NOMO-1 treated with dmso at 0.1 percent for 144 hours (cell line): Measurements from ENCODE around the gene STAB2.

Experiments
- DNase-seq: peaks from one replicate; lab custom pipeline; 2025; ENCODE audit not compliant: unreplicated experiment; lab: John Stamatoyannopoulos, UW

The STAB2 gene

DNA sequence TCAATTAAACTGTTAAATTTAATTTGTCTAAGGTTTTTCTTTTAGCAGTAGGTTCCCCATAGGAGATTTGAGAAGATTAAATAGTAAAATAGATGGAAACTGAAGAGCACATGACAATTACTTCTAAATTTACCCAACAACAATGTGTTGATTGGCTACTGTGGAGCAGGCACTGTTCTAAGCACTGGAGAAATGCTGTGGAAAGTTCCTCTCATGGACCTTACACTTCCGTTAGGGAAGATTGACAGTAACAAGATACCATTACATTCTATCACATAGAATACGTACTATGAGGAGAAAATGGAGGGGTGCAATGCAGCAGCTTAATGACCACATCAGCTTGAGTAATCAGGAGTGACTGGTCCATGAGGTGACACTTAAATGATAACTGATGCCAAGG is 8.1 kb upstream of the STAB2 start:
- no peak for DNase-seq

DNA sequence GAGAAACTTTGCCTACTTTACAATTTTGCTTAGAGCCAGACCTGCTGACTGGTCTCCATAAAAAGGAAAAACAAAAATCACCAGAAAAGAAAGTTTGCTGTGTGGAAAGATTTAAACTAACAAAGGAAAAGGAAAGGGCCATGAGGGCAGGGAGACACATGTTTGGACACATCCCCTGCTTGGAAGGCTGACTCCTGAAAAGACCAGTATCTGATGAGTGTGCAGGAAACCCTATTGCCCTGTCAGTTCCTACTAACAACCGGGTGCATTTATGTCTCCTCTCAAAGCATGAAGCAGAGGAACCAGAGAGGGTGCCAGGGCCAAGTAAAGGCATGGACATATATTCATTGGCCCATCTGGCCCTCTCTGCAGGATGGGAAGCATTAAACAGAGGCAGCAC is 7.0 kb upstream of the STAB2 start:
- no peak for DNase-seq

DNA sequence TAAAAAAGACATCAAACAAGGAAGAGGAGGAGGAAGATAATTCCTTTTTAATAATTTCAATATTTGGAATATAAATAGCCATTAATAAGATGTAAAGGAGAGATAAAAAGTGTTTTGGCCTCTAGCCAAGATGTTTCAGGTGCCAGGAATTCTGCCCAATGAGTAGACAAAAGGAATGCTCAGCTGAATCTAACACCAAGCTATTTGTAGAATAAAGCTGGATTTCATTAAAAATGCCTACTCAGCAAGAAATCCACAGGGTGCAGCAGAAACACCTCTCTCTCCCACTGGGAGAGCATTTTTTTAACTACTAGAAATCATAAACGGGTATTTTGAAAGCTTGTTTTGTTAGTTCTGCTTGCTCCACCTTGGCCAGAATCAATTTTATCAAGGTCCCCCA is 4.1 kb upstream of the STAB2 start:
- no peak for DNase-seq

DNA sequence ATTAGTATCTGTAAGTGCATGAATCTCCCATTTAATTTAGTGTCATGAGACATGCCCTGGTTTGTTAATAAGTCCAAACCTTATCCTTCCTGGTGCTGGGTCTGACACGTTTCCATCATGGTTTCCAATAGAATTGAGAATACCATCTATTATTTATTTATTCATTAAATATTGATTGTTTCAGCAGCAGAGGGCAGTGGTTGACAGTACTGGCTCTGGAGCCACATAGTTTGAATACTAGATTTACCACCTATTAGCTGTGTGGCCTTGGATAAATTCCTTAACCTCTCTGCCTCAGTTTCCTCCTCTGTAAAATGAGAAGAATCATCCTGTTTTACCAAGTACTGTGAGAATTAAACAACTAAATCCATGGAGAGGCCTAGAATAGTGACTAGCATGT is 941 bp upstream of the STAB2 start:
- no peak for DNase-seq

DNA sequence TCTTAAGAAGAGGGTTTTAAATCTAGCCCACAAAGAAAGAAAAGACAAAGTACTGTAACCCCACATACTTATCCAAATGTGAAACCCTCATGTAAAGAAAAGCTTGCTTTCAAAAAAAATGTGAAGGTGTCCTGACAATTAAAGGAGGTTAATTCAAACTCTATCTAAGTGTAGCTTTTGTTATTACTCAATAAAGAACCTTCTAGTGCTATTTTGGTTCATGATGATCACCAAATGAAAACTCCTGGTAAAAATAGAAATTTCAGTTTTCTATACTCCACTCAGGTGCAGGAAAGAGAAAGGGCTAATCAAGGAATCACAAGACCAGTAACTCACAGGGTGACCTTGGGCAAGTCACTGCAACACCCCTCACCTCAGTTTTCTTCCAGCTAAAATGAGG is 1.6 kb downstream of the STAB2 start:
- no peak for DNase-seq

DNA sequence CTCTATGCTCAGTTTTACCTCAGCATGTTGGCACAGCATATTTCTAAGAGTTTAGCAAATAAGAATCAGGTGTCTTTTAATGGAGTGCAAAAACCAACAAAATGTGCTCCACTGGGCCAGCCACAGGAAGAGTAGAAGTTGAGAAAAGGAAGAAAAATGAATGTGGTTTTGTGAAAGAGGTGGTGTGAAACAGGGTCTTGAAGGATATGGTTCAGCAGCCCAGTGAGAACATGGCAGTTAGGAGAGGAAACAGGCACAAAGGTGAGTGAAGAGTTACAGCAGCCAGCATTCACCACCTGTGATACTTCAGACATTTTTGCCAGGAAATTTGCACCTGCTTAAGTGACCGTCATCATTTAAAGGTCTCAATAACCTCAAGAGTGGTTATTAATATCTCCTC is 2.4 kb downstream of the STAB2 start:
- no peak for DNase-seq

DNA sequence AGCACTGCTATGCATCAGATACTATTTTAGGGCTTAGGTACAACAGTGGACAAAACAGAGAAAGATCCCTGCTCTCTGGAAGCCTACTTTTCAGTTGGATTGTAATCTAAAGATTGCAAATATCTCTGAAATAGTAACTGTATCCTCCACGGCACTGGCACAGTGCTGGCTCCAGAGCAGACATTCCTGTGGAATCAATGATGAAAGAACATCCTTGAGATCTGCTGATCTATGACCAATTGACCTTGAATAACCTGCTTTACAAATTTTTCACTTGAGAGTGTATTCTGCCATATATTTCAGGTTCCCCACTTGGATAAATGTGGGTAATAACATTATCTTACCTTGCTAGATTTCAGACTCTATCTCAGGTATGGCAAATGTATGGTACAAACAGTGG is 3.2 kb downstream of the STAB2 start:
- no peak for DNase-seq

DNA sequence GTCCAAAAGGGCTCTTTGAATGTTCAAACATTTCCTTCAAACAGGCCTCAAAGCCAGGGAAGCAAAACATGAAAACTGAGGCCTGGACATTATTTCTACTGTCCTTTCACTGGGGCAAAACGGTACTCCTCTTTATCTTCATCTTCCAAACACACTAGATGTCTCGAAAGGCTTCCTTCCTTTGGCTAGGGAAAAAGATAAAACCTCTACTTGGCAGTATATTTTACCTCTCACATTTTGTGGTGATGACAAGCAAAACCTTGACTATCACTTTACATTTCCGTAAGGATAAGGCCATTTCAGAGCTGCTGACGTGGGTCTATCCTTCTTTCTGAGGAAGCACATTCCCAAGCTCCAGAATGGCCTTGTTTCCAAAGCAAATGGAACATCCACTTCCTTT is 9.9 kb downstream of the STAB2 start:
- no peak for DNase-seq

DNA sequence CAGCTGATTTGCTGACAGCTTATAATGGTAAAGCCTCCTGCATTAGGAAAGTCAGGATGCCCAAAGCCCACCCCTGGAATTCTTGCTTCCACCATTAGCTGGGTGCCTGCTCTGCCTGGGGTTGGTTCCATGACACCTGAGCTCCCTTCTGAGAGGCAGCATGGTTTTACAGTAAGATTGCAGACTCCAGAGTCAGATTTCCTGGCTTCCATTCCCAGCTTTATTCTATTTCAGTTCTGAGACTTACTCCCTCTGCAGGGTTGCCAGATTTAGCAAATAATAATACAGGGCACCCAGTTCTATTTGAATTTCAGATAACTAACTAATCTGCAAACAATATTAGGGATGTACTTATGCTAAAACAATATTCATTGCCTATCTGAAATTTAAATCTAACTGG is 12.2 kb downstream of the STAB2 start:
- DNase-seq: no peak

DNA sequence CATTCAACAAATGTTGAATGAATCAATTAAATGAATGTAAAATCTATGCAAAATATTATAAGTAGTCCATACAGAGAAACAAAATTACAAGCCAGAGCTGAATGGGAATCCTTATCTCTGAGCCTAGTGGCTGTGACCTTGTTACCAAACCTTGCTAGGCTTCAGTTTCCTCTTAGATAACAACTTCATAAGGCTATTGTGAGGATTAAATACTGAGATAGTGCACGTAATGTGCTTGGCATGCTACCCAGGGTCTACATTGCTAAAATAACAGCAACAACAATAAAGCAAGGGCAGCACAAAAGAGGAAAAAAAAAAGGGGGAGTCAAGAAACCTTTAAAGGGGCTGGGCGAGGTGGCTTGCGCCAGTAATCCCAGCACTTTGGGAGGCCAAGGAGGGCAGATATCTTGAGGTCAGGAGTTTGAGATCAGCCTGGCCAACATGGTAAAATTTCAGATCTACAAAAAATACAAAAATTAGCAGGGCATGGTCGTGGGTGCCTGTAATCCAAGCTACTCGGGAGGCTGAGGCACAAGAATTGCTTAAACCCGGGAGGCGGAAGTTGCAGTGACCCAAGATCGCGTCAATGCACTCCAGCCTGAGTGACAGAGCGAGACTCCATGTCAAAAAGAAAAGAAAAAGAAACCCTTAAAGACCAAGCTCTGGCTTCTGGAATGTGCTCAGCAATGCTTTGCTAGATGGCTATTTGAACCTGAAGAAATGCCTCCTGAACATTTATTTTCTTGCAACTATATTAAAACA is 14.1 kb downstream of the STAB2 start:
- no peak for DNase-seq

DNA sequence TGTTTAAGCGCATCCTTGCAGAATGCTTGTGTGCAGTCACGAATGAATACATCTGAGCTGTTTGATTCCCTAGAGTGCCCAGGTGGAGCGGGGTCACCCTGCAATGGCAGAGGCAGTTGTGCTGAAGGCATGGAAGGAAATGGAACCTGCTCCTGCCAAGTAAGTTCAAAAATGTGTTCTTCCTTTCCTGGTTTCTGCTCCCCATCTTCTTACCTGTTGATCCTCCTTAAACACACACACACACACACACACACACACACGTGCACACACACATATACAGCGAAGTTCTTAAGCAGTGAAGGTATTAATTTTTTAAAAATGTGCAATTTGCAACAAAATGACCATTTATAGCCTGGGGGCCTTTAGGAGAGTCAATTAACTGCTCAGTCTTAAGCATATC is 33.3 kb downstream of the STAB2 start:
- DNase-seq: no peak

DNA sequence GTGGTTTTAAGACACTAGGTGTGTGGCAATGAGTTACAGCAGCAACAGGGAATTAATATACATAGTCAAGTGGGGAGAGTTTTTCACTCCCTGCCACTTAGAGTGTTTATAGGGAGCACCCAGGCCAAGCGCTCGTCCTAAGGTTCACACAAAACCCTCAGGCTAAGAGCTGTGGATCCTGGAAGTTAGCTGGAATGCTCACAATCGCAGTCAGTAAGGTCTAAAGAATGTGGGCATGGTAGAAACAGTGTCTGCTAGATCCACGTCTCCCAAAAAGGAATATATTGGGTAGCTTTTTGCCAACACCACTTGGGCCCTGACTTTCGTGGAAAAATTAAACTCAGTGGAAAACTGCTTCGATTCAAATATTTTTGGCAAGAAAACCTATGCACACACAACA is 36.6 kb downstream of the STAB2 start:
- no peak for DNase-seq

DNA sequence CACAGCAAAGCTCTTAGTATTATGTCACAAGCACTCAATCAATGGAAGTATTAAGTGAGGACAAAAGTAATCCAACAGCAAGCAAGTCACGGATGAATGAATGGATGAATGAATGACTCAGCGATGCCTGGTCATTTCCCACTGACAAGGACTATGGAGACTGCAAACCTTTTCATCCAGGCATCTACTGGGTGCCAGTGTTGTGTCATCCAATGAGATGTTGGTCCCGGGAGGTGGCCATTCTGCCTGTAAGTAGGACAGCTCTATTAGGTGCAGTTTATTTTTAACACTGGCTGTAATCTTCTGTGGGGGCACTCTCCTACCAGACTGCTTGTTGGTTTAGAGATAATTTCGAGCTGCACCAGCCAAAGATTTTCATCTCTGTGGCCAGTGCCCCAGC is 39.4 kb downstream of the STAB2 start:
- DNase-seq: no peak

DNA sequence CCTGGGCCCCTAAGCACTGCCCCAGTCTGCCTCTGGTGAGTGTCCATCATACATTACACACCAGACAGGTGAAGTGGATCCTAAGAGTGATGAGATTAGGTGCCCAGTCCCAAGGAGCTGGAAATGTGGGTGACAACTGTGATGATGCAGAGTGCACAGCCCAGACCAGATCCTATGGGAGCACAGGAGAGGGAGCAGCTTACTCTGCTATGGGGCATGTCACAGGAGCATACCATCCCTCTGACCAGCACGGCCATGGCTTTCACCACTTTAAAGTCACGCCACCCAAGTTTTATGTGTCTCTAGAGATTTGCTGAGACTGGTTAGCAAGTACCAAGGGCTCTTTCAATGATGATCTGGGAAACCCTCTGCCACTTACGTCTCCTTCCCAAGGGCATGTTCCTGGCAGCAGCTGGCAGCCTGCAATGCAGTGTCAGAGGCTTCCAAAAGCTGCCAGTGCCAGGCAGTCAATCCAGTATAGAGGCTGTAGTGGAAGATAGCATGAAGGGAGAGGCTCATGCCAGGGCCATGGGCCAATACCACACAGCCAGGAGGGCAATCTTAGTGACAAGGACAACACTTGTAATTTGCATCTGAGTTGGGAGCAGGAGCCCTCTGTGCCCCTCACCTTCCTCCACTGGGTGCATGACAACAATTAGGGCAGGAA is 40.2 kb downstream of the STAB2 start:
- DNase-seq: no peak

DNA sequence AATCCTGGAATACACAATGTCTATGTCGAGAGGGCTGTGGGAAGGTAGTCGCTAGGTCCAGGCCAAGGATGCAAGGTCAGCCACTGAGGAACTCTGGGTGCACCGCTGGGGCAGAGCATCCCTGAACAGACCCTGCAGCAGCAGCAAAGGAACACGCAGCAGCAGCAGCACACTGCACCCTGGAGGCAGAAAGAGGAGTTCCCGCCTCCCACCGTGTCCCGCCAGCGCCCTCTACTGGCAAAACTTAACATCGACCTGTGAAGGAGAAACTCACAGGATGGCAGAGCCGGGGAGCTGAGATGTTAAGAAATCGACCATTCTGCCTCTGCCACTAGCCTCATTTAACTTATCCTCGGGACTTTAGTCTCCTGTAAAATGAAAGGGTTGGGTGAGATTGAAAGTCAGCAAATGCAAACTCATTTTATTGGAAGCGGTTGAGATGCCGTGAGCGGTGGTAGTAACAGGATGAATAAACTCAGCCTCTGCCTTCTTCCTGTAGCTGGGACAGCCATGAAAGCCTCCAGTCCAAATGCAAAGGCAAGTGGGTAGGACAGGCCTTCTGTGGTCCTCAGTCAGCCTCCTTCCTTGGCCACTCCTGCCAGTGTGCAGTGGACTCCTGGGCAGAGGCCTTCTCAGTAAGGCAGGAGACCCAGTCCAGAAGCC is 45.6 kb downstream of the STAB2 start:
- DNase-seq: peak; percentile 48

DNA sequence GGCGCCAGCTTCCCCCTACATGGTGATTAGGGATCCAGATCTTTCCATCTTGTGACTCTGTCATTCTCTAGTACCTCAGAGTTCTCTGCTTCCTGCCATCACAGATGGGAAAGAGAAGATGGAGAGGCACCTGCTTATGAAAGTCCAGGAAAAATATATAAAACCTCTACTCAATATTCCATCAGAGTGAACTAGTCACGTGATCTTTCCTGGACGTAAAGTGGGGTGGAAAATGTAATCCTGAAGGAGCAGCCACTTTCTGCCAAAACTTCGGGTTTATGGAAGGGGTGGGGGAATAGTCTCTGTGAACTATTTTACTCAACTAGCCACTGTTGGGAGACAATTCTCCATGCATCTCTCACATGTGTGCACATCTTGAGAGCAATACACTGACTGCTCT is 47.7 kb downstream of the STAB2 start:
- no peak for DNase-seq

DNA sequence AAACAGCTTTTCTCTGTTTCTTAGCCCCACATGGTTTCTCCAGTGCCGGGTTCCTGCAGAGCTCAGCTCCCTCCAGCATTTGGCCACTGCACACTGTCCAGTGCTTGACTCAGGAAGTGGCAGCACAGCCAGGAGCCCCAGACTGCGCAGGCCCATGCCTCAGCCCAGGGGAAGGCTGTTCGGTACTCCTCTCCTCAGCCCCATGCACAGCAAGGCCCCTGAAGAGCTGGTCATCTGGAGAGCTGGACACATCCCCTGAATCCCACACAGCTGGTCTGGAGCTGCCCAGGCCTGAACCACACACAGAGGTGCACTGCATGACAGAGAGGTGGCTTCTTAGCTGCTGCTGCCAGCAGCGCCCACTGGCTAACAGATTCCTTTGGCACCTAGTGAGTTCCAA is 48.3 kb downstream of the STAB2 start:
- no peak for DNase-seq

DNA sequence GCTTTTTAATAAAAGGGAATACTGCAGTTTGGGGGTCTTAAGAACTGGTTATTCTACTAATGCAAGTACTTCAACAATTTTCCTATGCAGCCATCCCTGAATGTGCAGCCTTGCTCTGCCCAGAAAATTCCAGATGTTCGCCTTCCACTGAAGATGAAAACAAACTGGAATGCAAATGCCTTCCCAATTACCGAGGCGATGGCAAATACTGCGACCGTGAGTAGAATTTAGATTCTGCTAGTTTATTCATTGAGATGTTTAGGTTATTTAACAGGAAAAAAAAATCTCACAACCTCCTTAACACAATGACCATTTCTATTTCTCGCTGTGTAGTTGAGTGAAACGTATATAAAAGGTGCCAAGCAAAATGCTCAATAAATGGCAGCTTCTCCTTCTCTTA is 49.9 kb downstream of the STAB2 start:
- no peak for DNase-seq

DNA sequence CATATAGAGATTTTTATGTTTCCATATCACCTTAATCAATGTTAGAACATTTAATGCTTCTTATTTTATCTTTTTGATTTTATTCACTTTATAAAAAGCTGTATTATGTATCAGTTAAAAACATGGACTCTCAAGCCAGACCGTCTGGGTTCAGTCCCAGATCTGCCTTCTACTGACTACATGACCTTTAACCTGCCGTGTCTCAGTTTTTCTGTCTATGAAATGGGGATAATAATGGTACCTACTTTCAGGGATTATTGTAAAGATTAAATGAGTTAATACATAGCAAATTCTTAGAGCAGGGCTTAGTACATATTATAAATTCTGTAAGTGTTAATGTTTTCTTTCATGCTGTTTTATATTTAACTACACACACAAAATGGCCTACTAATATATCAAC is 50.4 kb downstream of the STAB2 start:
- DNase-seq: no peak

DNA sequence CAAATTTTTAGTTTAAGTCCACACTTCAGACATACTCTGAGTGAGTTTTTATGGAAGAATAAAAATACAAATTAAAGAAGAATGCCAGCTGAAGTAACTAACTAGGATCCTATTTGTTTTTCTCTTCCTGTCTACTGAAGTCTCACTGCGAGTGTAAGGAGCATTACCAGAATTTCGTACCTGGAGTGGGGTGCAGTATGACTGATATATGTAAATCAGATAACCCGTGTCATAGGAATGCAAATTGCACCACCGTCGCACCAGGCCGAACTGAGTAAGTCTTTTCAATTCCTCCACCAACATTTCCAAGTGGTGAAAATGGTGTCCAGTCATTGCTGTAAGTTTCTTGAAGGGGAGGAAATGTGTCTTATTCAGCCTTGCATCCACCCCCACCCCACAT is 52.9 kb downstream of the STAB2 start:
- no peak for DNase-seq

DNA sequence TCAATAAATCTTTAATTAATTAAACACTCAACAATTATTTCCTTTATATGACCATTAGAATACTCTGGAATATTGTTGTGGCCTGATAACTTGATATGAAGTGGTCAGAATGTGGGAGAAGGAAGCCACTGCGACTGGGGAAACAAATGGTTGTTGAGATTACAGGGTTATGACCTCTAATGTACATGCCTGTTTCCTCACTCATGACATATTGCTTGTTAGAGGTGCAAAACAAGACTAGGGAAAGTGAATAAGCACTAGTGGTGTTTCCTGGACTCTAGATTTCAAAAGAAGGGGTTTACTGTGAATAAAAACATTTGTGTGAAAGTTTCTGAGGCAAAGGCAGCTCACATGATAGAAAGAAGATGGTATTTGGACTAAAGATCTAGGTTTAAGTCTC is 53.3 kb downstream of the STAB2 start:
- no peak for DNase-seq

DNA sequence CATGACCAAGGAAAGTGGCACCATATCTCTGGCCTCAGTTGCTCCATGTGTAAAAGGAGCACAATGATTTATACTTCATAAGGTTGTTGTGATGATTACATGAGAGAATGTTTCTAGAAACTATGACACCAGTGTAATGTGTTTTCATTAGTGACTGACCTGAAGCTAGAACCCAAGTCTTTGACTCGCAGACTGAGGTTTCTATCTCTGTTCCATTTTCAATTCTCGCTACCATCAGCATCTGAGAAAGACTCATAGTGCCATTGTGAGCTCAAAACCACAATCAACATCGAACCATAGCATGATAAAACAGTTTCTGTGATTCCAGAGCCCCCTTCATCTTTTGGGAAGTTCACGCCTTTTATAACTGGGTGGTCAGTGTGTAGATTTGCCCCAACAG is 53.8 kb downstream of the STAB2 start:
- no peak for DNase-seq
